HG03565 (cell line): ENCODE data around the gene PCDHA8.
"Not testable (repeated sequence)": the region's sequence is repeated elsewhere in the genome, so short reads cannot be mapped to it uniquely, and the experiment has no call there.

ENCODE experiments used
- ATAC-seq: cut with Tn5 transposase; IDR thresholded peaks from one replicate; pipeline ENCODE4 v1.9.1; 2021; ENCODE audit warnings: mild to moderate bottlenecking, moderate library complexity; ENCODE audit not compliant: unreplicated experiment

The PCDHA8 gene

DNA sequence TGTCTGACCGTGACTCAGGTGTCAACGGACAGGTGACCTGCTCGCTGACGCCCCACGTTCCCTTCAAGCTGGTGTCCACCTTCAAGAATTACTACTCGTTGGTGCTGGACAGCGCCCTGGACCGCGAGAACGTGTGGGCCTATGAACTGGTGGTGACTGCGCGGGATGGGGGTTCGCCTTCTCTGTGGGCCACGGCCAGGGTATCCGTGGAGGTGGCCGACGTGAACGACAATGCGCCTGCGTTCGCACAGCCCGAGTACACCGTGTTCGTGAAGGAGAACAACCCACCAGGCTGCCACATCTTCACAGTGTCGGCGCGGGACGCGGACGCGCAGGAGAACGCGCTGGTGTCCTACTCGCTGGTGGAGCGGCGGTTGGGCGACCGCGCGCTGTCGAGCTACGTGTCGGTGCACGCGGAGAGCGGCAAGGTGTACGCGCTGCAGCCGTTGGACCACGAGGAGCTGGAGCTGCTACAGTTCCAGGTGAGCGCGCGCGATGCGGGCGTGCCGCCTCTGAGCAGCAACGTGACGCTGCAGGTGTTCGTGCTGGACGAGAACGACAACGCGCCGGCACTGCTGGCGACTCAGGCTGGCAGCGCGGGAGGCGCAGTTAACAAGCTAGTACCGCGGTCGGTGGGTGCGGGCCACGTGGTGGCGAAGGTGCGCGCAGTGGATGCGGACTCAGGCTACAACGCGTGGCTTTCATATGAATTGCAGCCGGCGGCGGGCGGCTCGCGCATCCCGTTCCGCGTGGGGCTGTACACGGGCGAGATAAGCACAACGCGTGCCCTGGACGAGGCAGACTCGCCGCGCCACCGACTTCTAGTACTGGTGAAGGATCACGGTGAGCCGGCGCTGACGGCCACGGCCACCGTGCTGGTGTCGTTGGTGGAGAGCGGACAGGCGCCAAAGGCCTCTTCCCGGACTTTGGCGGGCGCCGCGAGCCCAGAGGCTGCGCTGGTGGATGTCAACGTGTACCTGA is 29.5 kb downstream of the PCDHA8 start:
- ATAC-seq: no peak

DNA sequence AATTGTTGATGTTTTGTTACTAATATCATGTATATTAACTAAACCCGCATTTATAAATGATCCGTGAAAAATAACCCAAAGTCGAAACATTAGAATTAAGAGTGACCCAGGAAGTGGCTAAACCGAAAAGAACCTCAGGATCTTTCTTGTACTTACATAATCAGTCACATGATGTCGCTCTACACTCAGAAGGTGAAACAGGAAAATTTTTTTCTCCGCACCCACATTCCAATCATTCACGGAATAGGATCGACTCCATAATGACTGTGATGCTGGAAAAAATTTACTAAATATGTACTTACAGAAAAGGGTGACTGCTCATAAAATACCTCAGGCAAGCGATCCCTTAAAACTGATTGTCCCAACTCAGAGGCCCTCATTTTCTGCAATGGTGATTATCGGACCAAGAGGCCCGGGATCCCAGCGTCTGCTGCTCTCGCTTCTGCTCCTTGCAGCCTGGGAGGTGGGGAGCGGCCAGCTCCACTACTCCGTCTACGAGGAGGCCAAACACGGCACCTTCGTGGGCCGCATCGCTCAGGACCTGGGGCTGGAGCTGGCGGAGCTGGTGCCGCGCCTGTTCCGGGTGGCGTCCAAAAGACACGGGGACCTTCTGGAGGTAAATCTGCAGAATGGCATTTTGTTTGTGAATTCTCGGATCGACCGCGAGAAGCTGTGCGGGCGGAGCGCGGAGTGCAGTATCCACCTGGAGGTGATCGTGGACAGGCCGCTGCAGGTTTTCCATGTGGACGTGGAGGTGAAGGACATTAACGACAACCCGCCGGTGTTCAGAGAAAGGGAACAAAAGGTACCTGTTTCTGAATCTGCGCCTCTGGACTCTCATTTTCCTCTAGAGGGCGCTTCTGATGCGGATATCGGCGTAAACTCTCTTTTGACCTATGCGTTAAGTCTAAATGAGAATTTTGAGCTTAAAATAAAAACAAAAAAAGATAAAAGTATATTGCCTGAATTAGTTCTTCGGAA is 34.4 kb downstream of the PCDHA8 start, which contains the start of gene PCDHA12:
Gene PCDHA12 (plus strand): TSS at position 224 of the 981 bp plus-strand sequence. CDS start 165 bp downstream, at position 389.
- no peak for ATAC-seq

DNA sequence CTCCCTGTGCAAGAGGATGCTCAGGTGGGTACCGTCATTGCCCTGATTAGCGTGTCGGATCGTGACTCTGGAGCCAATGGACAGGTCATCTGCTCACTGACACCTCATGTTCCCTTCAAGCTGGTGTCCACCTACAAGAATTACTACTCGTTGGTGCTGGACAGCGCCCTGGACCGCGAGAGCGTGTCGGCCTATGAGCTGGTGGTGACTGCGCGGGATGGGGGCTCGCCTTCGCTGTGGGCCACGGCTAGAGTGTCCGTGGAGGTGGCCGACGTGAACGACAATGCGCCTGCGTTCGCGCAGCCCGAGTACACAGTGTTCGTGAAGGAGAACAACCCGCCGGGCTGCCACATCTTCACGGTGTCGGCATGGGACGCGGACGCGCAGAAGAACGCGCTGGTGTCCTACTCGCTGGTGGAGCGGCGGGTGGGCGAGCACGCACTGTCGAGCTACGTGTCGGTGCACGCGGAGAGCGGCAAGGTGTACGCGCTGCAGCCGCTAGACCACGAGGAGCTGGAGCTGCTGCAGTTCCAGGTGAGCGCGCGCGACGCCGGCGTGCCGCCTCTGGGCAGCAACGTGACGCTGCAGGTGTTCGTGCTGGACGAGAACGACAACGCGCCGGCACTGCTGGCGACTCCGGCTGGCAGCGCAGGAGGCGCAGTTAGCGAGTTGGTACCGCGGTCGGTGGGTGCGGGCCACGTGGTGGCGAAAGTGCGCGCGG is 35.7 kb downstream of the PCDHA8 start:
- ATAC-seq: not testable (repeated sequence)

DNA sequence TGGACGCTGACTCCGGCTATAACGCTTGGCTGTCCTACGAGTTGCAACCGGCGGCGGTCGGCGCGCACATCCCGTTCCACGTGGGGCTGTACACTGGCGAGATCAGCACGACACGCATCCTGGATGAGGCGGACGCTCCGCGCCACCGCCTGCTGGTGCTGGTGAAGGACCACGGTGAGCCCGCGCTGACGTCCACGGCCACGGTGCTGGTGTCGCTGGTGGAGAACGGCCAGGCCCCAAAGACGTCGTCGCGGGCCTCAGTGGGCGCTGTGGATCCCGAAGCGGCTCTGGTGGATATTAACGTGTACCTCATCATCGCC is 36.2 kb downstream of the PCDHA8 start:
- no peak for ATAC-seq

DNA sequence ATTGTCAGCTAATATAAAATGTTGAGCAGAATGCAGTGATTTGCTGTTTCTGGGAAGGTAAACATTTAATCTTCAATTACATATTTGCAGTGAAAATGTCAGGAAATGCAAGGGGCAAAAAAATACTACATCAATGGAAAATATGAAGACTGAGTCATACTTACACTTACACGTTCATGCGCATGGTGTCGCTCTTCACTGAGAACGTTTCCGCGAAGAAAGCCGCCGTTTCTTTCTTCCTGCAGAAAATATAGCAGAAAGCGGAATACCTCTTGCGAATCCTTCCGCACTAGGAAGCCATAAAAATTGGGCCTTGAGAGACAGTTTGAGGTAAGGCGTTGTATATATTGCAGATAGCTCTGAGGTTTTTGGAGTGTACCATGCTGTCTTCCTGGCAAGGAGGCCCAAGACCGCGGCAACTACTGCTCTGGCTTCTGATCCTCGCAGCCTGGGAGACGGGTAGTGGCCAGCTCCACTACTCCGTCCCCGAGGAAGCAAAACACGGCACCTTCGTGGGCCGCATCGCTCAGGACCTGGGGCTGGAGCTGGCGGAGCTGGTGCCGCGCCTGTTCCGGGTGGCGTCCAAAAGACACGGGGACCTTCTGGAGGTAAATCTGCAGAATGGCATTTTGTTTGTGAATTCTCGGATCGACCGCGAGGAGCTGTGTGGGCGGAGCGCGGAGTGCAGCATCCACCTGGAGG is 41.1 kb downstream of the PCDHA8 start, which contains the start of gene PCDHA13:
Gene PCDHA13 (plus strand): TSS at position 236 of the 702 bp plus-strand sequence. CDS start 145 bp downstream, at position 381.
- ATAC-seq: no peak

DNA sequence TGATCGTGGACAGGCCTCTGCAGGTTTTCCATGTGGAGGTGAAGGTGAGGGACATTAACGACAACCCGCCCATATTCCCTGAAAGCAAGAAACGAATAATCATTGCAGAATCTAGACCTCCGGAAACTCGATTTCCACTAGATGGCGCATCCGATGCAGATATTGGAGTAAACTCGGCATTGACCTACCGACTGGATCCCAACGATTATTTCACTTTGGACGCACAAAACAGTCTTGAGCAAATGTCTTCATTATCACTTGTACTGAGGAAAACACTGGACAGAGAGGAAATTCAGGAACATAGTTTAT is 41.6 kb downstream of the PCDHA8 start:
- no peak for ATAC-seq

DNA sequence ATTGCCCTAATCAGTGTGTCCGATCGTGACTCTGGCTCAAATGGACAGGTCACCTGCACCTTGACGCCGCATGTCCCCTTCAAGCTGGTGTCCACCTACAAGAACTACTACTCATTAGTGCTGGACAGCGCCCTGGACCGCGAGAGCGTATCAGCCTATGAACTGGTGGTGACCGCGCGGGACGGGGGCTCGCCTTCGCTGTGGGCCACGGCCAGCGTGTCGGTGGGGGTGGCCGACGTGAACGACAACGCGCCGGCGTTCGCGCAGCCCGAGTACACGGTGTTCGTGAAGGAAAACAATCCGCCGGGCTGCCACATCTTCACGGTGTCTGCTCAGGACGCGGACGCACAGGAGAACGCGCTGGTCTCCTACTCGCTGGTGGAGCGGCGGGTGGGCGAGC is 42.4 kb downstream of the PCDHA8 start:
- no peak for ATAC-seq

DNA sequence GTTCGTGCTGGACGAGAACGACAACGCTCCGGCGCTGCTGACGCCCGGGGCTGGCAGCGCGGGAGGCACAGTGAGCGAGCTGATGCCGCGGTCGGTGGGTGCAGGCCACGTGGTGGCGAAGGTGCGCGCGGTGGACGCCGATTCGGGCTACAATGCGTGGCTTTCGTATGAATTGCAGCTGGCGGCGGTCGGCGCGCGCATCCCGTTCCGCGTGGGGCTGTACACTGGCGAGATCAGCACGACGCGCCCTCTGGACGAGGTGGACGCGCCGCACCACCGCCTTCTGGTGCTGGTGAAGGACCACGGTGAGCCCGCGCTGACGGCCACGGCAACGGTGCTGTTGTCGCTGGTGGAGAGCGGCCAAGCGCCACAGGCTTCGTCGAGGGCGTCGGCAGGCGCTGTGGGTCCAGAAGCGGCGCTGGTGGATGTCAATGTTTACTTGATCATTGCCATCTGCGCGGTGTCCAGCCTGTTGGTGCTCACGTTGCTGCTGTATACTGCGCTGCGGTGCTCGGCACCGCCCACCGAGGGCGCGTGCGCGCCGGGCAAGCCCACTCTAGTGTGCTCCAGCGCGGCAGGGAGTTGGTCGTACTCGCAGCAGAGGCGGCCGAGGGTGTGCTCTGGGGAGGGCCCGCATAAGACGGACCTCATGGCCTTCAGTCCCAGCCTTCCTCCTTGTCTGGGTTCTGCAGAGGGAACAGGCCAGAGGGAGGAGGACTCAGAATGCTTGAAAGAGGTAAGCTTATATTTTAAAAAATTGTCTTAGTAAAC is 43.1 kb downstream of the PCDHA8 start:
- no peak for ATAC-seq
